Stimulated activated CD8-positive, alpha-beta memory T cell treated with anti-CD3 and anti-CD28 coated beads, Interleukin-4, amount 100 ng/mL, for 4 hours (primary cell): ENCODE results near the gene COL1A1.

Source experiments
- DNase-seq, 2 donors: peaks; one replicate each; pipeline ENCODE4 v3.0.0-alpha.2; 2020; ENCODE audit warnings: low read depth in 2 of 2, low spot score in 1 of 2

Gene COL1A1

GRCh38 chr17:50213026-50214022 lies 11.9 kb upstream of the COL1A1 start:
- no peak for DNase-seq

DNA sequence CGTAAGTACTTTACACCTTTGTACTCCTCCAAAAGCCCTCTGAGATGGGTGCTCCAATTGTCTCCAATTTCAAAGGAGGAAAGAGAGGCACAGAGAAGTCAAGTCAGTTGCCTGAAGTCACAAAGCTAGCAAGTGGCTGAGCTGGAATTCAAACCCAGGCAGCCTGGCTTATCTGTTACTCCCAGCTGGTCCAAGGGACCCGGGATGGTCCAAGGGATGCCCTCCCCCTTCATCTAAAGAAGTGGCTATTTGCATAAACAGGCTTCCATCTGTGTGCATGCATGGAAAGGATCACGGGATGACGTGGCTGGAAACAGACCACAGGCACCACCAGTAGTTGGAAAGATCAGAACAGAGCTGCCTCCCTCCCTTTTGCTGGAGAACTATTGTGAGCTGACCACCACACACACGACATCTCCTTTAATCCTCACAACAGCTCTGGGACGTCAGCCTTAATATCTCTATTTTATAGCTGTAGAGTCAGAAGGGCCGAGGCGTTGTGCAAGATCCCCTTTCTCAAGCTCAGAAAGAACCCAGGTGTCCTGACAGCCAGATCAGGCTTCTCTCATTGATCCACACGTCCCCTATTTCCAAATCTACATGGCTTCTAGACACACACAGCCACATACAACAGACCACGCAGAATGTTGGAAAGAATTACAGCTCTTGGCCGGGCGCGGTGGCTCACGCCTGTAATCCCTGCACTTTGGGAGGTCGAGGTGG lies 10.9 kb upstream of the COL1A1 start:
- DNase-seq = no peak

DNA sequence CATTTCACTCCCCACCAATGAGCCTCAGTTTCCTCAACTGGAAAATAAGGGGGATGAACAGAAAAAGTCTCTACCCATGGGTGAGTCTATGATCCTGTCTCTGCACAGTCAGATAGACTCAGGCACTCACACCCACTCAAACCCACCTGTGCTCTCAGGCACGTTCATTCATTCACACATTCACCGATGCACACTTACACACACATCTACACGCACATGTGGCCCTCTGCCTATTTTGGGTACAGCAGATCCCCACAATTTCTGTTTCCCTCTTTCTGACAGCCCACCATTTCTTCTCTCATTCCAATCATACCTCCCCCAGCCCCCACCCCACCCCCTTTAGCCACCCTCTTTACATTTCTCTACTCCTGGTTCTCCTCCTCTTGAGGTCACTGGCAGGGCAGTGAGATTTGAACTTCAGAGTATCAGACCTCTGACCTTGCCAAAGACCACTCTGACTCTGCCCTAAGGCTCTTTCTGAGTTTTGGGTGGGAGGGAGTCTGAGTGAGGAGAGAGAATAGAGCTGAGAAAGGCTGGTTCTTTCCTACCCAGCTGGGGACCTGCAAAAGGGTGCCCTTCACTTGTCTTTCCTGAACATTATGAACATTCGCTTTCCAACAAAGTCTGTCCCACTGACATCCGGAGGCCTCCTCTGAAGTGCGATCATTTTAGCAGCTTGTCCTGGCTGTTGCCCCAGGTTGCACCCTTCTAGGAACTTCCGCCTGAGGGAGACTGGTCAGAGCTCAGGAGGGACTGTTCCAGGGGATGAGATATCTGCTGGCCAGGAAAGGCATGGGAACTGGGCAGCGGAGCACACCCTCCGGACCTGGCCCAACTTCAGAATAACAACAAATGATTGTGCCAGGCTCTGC lies 10.1 kb upstream of the COL1A1 start:
- no peak for DNase-seq

- DNase-seq = no peak
These were observed 9.1 kb upstream of the COL1A1 start for GRCh38 chr17:50210240-50211225.

- no peak for DNase-seq
These were observed 8.2 kb upstream of the COL1A1 start for GRCh38 chr17:50209472-50210239.

DNA sequence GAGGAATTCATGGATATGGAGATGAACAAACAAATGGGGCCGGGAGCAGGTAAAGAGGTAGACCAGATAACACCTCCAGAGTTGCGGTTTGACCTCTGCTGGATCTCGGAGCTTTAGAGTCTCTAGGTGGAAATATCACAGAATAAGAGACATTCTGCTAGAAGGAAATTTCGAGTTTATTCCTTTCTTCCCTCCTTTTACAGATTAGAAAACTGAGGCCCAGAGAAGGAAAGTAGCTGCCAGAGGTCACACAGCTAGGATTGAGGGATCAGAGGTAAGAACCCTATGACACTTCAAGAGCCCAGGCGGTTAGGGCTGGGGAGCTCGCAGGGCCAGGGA lies 7.7 kb upstream of the COL1A1 start:
- DNase-seq = no peak

GRCh38 chr17:50208611-50209061 lies 7.2 kb upstream of the COL1A1 start:
- no peak for DNase-seq

- DNase-seq = no peak
These were observed 6.5 kb upstream of the COL1A1 start for GRCh38 chr17:50207792-50208567.

- DNase-seq = no peak
These were observed 5.9 kb upstream of the COL1A1 start for GRCh38 chr17:50207315-50207714.

GRCh38 chr17:50206604-50207293 lies 5.3 kb upstream of the COL1A1 start:
- DNase-seq = no peak

GRCh38 chr17:50205963-50206505 lies 4.6 kb upstream of the COL1A1 start:
- no peak for DNase-seq

- DNase-seq = no peak
These were observed 3.9 kb upstream of the COL1A1 start for GRCh38 chr17:50205111-50205962.

DNA sequence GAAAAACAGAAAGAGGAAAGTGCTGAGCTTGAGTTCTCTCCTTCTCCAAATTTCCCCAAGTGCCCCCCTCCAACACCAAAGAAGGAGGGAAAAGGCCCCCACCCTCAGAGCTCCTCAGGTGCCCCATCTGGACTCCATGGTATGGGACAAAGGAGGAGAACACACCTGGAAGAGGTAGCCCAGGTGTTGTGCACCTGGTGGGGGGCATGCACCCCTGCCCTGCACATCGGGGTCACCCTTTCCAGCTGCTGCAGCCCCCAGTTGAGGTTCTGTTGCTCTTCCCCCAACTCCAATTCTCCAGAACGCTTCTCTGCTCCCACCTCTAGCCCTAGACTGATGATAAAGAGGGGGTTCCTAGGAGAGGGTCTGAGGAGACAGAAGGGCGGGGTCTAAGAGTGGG lies 3.0 kb upstream of the COL1A1 start:
- no peak for DNase-seq

GRCh38 chr17:50203604-50204345 lies 2.3 kb upstream of the COL1A1 start:
- DNase-seq = no peak

DNA sequence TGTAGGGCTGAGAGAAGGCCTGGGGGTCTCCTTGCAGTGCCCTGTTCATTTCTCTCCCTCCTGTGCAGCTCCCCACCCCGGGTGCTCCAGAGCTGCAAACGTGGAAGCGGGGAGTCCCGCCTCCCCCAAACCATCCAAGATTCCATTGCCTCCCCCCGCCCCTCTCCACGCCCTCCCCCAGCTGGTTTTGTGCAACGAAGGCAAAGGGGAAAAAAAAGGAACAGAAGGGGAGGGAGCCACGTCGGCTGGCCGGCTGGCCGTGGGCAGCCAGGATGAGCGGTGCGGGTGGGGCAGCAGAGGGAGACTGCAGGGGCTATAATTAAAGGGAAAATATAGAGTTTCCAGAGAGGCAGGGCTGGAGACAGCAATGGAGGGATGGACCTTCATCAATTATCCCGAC lies 1.7 kb upstream of the COL1A1 start:
- DNase-seq = no peak
